OCI-LY7 (cell line): Measurements from ENCODE around the gene MTERF4. TPM values are rescaled to one million over a fixed set of nuclear protein-coding genes. Genes with fewer than 3 reads are reported as not detected.

Experiments used
- BruUV-seq: library from RNA; stranded (reverse); fragments of 400-500 nt; replicated peaks from 2 replicates; lab custom pipeline; 2021; lab: Mats Ljungman, UMichigan
- CTCF ChIA-PET: fragments of 300-600 bp; sonication (Branson Sonifier 250); formaldehyde crosslinking; loops from one replicate; lab custom pipeline; 2022; ENCODE audit warnings: antibody characterized with exemption; ENCODE audit not compliant: unreplicated experiment; lab: Charles Lee
- POLR2A ChIA-PET: fragments of 300-600 bp; sonication (Branson Sonifier 250); formaldehyde crosslinking; loops from one replicate; lab custom pipeline; 2022; ENCODE audit warnings: antibody characterized with exemption; lab: Charles Lee
- DNase-seq: peaks from one replicate; pipeline ENCODE4 v3.0.0-alpha.2; 2015; ENCODE audit warnings: low spot score
- H2AFZ ChIP-seq: fragments of 200-600 bp; sonication (generic), shearing (Covaris generic); 2 replicates; pipeline ENCODE4 v1.6.1; 2014; ENCODE audit warnings: mild to moderate bottlenecking, antibody characterized with exemption, low read length, moderate library complexity
- H3K27ac ChIP-seq: fragments of 200-600 bp; sonication (generic); 2 replicates; pipeline ENCODE4 v1.5.1; 2014; ENCODE audit warnings: mixed run types, low read depth, mild to moderate bottlenecking, moderate library complexity, low read length, inconsistent platforms; ENCODE audit not compliant: poor library complexity, severe bottlenecking
- H3K36me3 ChIP-seq: fragments of 200-600 bp; sonication (generic); 2 replicates; pipeline ENCODE4 v1.6.1; 2014; ENCODE audit warnings: mild to moderate bottlenecking, antibody characterized with exemption, low read length, moderate library complexity, mixed read lengths; ENCODE audit not compliant: insufficient read depth
- H3K4me1 ChIP-seq: fragments of 200-600 bp; sonication (generic); 2 replicates; pipeline ENCODE4 v1.5.1; 2014; ENCODE audit warnings: mild to moderate bottlenecking, low read length; ENCODE audit not compliant: insufficient read depth, poor library complexity, severe bottlenecking
- H3K4me2 ChIP-seq: fragments of 200-600 bp; sonication (generic); 2 replicates; pipeline ENCODE4 v1.6.1; 2014; ENCODE audit warnings: mild to moderate bottlenecking, low read length
- H3K4me3 ChIP-seq: fragments of 200-600 bp; sonication (generic); 2 replicates; pipeline ENCODE4 v1.5.1; 2014; ENCODE audit warnings: mild to moderate bottlenecking, low read depth, low read length; ENCODE audit not compliant: poor library complexity, severe bottlenecking
- H3K79me2 ChIP-seq: fragments of 200-600 bp; sonication (generic); 2 replicates; pipeline ENCODE4 v1.6.1; 2016; ENCODE audit warnings: low read depth, mild to moderate bottlenecking, low read length, moderate library complexity, mixed read lengths; ENCODE audit not compliant: insufficient read depth
- H3K9me2 ChIP-seq: fragments of 200-600 bp; sonication (generic); 2 replicates; pipeline ENCODE4 v1.6.1; 2016; ENCODE audit warnings: mild to moderate bottlenecking, low read length, mixed read lengths; ENCODE audit not compliant: insufficient read depth
- H3K9me3 ChIP-seq: fragments of 200-600 bp; sonication (generic); 2 replicates; pipeline ENCODE4 v1.6.1; 2014; ENCODE audit warnings: mild to moderate bottlenecking, mixed run types, low read length, mixed read lengths
- H4K20me1 ChIP-seq: fragments of 200-600 bp; sonication (generic); 2 replicates; pipeline ENCODE4 v1.6.1; 2014; ENCODE audit warnings: mild to moderate bottlenecking, antibody characterized with exemption, low read length, moderate library complexity, mixed read lengths; ENCODE audit not compliant: insufficient read depth
- EZH2phosphoT487 ChIP-seq: fragments of 200-600 bp; sonication (generic); IDR thresholded peaks from 2 replicates; pipeline ENCODE4 v1.6.1; 2018; ENCODE audit warnings: low read depth, borderline replicate concordance, mild to moderate bottlenecking, mixed run types, antibody characterized with exemption, low read length, moderate library complexity, mixed read lengths
- intact Hi-C: fragments of 100-400 bp; cut with micrococcal nuclease; formaldehyde crosslinking; loops from one replicate; pipeline ENCODE4 v1.10.0; 2022; ENCODE audit not compliant: unreplicated experiment
- total RNA-seq, 2 experiments: library from RNA; depleted of rRNA in 1 of 2; stranded (reverse); fragments of >200 nt in 1 of 2; shearing (Covaris generic) in 1 of 2; gene quantifications; 2 replicates each; pipeline ENCODE4 v1.2.3, GENCODE V29; 2014 to 2022
- TF ChIP-seq, protein P1 (sequence below): fragments of 200-600 bp; sonication (generic); conservative IDR thresholded peaks from 2 replicates; pipeline ENCODE4 v1.5.1; 2014; ENCODE audit warnings: mild to moderate bottlenecking, antibody characterized with exemption, low read length, moderate library complexity, mixed read lengths

Gene MTERF4
- total RNA-seq, 2 experiments from 2014 or later: 48.2 to 58.9 TPM

DNA sequence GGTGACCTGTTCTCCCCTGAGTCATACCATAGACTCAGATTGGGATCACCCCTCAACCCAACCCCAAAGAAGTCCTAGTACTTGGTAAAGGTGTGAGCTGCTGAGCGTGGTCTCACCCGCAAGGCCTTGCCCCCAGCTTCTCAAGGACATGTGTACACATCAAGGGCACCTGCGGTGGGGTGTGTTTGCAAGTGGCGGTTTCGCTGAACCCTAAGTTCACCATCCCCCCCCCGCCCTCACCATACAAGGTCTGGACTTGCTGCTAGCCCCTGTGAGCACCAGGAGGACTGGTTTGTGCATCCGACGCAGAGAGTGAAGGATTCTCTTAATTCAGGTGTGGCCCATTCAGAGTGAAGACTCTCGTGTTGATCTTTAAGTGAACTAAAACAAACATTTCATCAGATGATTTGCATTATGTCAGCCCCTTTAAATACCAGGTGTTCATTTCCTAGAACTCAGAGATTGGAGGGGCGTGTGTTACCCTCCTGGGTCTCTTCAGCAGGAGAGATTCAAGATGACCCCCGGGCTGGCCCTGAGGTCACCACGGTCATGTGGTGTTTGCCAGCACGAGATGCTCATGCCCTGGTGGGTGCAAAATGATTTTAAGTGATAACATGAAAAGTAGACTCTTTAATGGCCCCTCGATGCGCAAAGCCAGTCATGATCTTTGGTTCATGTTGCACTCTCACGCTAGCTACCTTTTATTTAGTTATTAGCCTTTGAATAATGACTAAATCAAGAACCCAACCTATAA is 27.8 kb downstream of the MTERF4 start:
- intact Hi-C loops: no loop called here
- Histone ChIP-seq H4K20me1 (no peaks in the 10 kb centered on the region; the same call in 1 of the 2 replicates), H3K9me3 (no peaks in the 10 kb centered on the region), H3K27ac (no peak overlapping the region), H3K4me2 (no peak overlapping the region), H3K9me2 (no peaks in the 10 kb centered on the region), H3K79me2 (no peaks in the 10 kb centered on the region), H3K4me3 (no peak overlapping the region), H3K36me3 (no peaks in the 10 kb centered on the region), H2AFZ (no peak overlapping the region), H3K4me1 (peaks cover 7% of the 10 kb centered on the region)
- DNase-seq: no peak
- CTCF ChIA-PET: no interaction called here
- POLR2A ChIA-PET: no interaction called here
- TF ChIP-seq, protein P1, sequence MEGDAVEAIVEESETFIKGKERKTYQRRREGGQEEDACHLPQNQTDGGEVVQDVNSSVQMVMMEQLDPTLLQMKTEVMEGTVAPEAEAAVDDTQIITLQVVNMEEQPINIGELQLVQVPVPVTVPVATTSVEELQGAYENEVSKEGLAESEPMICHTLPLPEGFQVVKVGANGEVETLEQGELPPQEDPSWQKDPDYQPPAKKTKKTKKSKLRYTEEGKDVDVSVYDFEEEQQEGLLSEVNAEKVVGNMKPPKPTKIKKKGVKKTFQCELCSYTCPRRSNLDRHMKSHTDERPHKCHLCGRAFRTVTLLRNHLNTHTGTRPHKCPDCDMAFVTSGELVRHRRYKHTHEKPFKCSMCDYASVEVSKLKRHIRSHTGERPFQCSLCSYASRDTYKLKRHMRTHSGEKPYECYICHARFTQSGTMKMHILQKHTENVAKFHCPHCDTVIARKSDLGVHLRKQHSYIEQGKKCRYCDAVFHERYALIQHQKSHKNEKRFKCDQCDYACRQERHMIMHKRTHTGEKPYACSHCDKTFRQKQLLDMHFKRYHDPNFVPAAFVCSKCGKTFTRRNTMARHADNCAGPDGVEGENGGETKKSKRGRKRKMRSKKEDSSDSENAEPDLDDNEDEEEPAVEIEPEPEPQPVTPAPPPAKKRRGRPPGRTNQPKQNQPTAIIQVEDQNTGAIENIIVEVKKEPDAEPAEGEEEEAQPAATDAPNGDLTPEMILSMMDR: no peak
- no TSS peak for BruUV-seq

DNA sequence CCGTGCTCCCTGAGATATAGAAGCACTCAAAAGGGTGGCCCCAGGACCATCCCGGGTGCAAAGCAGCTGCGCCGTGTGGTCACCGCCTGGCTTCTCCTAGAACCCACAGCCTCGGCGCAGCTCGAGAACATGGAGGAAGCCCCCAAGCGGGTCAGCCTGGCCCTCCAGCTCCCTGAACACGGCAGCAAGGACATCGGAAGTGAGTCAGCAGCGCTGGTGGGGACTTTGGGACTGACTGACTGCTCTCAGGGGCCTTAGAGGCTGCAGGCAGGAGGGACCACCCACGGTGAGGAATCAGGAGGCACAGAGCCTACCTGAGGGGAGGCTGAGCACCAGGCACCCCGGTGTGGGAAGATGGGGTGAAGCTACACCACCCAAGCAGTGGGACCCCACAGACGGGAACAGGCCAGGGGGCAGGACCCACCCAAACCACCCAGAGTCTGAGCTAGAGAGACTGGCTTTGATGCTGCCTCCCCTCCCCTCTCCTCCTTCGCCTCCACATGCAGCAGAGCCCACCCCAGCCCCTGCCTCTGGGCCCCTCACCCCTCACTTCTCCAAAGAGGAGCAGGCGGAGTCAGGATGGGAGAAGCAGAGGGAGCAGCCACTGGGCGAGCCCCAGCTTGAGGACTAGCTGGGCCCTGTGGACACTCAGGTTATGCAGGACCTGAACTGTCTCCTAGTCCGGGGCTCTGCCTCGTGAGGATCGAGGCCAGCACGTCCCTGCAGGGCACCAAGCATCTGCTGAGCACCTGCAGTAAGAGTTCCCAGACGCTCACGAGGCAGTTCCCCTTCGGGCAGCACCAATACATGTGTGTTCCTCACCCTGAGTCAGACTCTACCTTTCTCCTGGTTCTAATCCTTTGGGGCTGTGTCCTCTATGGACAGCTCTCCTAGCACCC is 28.7 kb downstream of the MTERF4 start:
- H4K20me1 ChIP-seq: no peaks in the 10 kb centered on the region; the same call in 1 of the 2 replicates
- no peaks in the 10 kb centered on the region for H3K79me2 ChIP-seq
- H3K4me3 ChIP-seq: no peak overlapping the region
- H3K4me2 ChIP-seq: no peak overlapping the region
- no peak for DNase-seq
- BruUV-seq: no TSS peak
- CTCF ChIA-PET: interaction anchor here (0.5 kb wide), 1 partner anchor 662 kb away, joined by 5 read pairs; no protein-coding TSS in a partner anchor
- H3K27ac ChIP-seq: no peak overlapping the region
- no peak overlapping the region for H2AFZ ChIP-seq
- POLR2A ChIA-PET: no interaction called here
- no peaks in the 10 kb centered on the region for H3K9me3 ChIP-seq
- no peak for TF ChIP-seq EZH2phosphoT487
- TF ChIP-seq, protein P1: no peak
- no peaks in the 10 kb centered on the region for H3K36me3 ChIP-seq
- intact Hi-C loops: no loop called here
- peaks cover 7% of the 10 kb centered on the region for H3K4me1 ChIP-seq
- no peaks in the 10 kb centered on the region for H3K9me2 ChIP-seq
